ENCODE results near the gene ENO2.

Gene ENO2

DNA sequence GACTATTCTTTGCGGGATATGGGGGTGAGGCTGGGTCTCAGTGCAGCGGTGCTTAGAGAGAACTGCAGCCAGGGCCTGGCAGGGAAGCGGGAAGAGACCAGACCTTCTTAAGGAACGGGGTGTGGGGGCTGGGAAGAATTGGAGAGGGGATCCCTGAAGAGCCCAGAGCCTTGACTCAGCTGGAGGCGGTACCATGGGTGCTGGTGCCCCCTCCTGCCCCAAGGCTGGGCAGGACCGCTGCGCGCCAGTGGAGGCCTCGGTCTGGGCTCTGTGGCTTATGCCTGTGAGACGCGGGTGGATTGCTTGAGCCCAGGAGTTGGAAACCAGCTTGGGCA is 27.9 kb downstream of the ENO2 start:
- FAIRE-seq (no peak), DNase-seq (ENCODE audit: insufficient read length) (no peak)
- TF ChIP-seq POLR2A (IDR thresholded peaks at IDR 0.05; ENCODE audit: low read depth, low read length) (no peak), POLR2AphosphoS5 (IDR thresholded peaks at IDR 0.05; ENCODE audit: low read depth, low read length) (no peak), TAF1 (IDR thresholded peaks at IDR 0.05; ENCODE audit: borderline replicate concordance, low read depth, low read length) (no peak)

GRCh38 chr12:6943389-6943721 is 29.0 kb downstream of the ENO2 start:
- DNase-seq (ENCODE audit: insufficient read length) (peak; percentile 91), FAIRE-seq (peak; percentile 72)
- TF ChIP-seq POLR2AphosphoS5 (IDR thresholded peaks at IDR 0.05; ENCODE audit: low read depth, low read length), result no peak
- TF ChIP-seq TAF1 (IDR thresholded peaks at IDR 0.05; ENCODE audit: borderline replicate concordance, low read depth, low read length), result no peak
- TF ChIP-seq POLR2A (IDR thresholded peaks at IDR 0.05; ENCODE audit: low read depth, low read length), result no peak

GRCh38 chr12:6943722-6944380 is 29.5 kb downstream of the ENO2 start, which contains the start of the genes C12orf57 and RNU7-1:
Gene C12orf57 (plus strand): TSS chr12:6944022. CDS start chr12:6944122, 100 bp downstream.
Gene RNU7-1 (plus strand): TSS chr12:6943816.
- peak; percentile 99 for TF ChIP-seq POLR2AphosphoS5 (IDR thresholded peaks at IDR 0.05; ENCODE audit: low read depth, low read length)
- TF ChIP-seq POLR2A (IDR thresholded peaks at IDR 0.05; ENCODE audit: low read depth, low read length), result peak; percentile 99
- peak; percentile 60; the same call in 1 of the 2 replicates for TF ChIP-seq TAF1 (IDR thresholded peaks at IDR 0.05; ENCODE audit: borderline replicate concordance, low read depth, low read length)
- FAIRE-seq (peak; percentile 91), DNase-seq (ENCODE audit: insufficient read length) (no peak)

DNA sequence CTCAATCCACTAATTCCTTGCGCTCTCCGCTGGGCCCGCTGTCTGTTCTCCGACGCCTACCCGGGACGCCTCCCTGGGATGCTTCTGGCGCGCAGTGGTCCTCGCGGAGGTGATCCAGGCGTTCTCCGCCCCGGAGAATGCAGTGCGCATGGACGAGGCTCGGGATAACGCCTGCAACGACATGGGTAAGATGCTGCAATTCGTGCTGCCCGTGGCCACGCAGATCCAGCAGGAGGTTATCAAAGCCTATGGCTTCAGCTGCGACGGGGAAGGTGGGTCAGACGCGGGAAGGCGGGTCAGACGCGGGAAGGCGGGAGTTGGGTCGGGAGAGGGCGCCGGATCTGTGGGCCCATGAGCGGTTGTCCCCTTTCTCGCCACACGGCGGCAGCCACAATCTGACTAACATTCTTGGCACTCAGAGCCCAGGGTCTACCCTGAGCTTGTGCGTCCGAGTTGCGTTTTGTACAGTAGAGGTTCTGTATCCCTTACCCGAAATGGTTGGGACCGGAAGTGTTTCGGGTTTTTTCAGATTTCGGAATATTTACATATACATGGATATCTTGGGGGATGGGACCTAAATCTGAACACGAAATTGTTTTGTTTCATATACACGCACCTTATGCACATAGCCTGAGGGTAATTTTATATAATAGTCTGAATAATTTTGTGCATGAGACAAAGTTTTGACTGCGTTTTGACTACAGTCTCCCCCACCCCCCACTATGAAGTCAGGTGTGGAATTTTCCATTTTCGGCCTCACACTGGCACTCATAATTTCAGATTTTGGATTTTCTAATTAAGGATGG is 30.2 kb downstream of the ENO2 start:
- peak; percentile 92 for FAIRE-seq
- TF ChIP-seq POLR2AphosphoS5 (IDR thresholded peaks at IDR 0.05; ENCODE audit: low read depth, low read length) (no peak), POLR2A (IDR thresholded peaks at IDR 0.05; ENCODE audit: low read depth, low read length) (no peak; the same call in 1 of the 2 replicates), TAF1 (IDR thresholded peaks at IDR 0.05; ENCODE audit: borderline replicate concordance, low read depth, low read length) (no peak)

DNA sequence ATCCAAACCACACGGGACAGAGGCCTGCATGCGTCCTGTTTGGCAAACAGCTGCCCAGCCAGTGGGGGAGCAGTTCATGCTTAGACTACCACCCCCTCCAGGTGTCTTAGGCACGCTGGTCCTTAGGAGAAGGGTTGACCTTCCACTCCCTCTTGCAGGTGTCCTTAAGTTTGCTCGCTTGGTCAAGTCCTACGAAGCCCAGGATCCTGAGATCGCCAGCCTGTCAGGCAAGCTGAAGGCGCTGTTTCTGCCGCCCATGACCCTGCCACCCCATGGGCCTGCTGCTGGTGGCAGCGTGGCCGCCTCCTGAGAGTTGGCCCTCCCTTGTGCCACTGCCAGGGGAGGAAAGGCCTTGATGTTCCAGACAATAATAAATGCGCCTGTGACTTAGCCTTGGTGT is 31.2 kb downstream of the ENO2 start:
- TF ChIP-seq TAF1 (IDR thresholded peaks at IDR 0.05; ENCODE audit: borderline replicate concordance, low read depth, low read length) (no peak), POLR2A (IDR thresholded peaks at IDR 0.05; ENCODE audit: low read depth, low read length) (no peak; the same call in 1 of the 2 replicates), POLR2AphosphoS5 (IDR thresholded peaks at IDR 0.05; ENCODE audit: low read depth, low read length) (no peak)
- DNase-seq (ENCODE audit: insufficient read length) (no peak), FAIRE-seq (no peak)

More for the DNA sequence above, 30.2 kb downstream of the ENO2 start:
- DNase-seq (ENCODE audit: insufficient read length), result peak; percentile 74

DNA sequence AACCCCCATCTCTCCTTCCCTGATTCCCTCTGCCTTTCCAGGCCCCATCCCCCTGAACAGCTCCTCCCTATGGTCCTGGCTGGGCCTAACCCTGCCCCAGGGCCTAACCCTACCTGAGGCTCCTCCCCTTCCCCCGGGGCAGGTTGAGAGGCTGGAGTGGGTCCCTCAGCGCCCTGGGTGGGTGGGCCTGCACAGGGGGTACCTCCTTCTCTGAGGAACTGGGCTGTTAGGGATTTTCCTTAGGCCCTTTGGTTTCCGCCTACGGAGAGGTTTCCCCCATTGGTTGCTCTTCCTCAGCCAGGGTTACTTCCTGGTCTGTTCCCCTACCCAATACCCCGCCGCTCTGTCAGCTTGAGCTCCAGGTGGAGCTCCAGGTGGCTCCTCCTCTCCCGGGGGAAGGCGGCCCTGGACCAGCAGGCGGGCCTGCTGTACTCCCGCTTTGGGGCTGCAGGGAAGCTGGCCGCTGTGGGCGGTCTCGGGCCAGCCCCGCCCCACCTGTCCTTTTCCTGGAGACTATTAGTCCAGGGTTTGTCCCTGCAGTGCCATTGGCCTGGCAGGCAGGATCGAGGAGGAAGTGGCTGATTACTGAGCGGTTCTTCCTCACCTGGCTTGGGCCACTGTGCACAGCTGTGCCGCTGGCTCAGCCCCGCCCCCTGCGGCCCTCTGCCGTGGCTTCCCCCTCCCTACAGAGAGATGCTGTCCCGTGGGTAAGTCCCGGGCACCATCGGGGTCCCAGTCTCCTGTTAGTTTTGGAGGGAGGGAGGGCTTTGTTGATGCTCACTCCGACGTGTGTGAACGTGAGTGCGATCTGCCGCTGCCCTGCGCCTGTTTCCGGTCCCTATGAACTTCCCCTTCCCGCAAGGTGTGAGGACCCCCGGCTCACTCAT is 31.9 kb downstream of the ENO2 start:
- peak; percentile 94 for FAIRE-seq
- TF ChIP-seq POLR2A (IDR thresholded peaks at IDR 0.05; ENCODE audit: low read depth, low read length) (peak; percentile 64), POLR2AphosphoS5 (IDR thresholded peaks at IDR 0.05; ENCODE audit: low read depth, low read length) (no peak)
- DNase-seq (ENCODE audit: insufficient read length), result no peak

GRCh38 chr12:6946920-6947374 is 32.6 kb downstream of the ENO2 start:
- FAIRE-seq, result no peak
- TF ChIP-seq POLR2A (IDR thresholded peaks at IDR 0.05; ENCODE audit: low read depth, low read length), result no peak
- no peak for TF ChIP-seq TAF1 (IDR thresholded peaks at IDR 0.05; ENCODE audit: borderline replicate concordance, low read depth, low read length)
- TF ChIP-seq POLR2AphosphoS5 (IDR thresholded peaks at IDR 0.05; ENCODE audit: low read depth, low read length), result no peak
- DNase-seq (ENCODE audit: insufficient read length), result no peak

- TF ChIP-seq POLR2AphosphoS5 (IDR thresholded peaks at IDR 0.05; ENCODE audit: low read depth, low read length) (no peak), POLR2A (IDR thresholded peaks at IDR 0.05; ENCODE audit: low read depth, low read length) (peak; percentile 30; the same call in 1 of the 2 replicates), TAF1 (IDR thresholded peaks at IDR 0.05; ENCODE audit: borderline replicate concordance, low read depth, low read length) (no peak)
- FAIRE-seq (peak; percentile 73), DNase-seq (ENCODE audit: insufficient read length) (no peak)
These were observed 33.2 kb downstream of the ENO2 start for GRCh38 chr12:6947615-6948014.

- DNase-seq (ENCODE audit: insufficient read length) (no peak), FAIRE-seq (peak; percentile 88)
- no peak for TF ChIP-seq POLR2A (IDR thresholded peaks at IDR 0.05; ENCODE audit: low read depth, low read length)
- no peak for TF ChIP-seq POLR2AphosphoS5 (IDR thresholded peaks at IDR 0.05; ENCODE audit: low read depth, low read length)
- no peak for TF ChIP-seq TAF1 (IDR thresholded peaks at IDR 0.05; ENCODE audit: borderline replicate concordance, low read depth, low read length)
These were observed 34.7 kb downstream of the ENO2 start for GRCh38 chr12:6948873-6949594.

- FAIRE-seq, result no peak
- TF ChIP-seq POLR2AphosphoS5 (IDR thresholded peaks at IDR 0.05; ENCODE audit: low read depth, low read length) (no peak), POLR2A (IDR thresholded peaks at IDR 0.05; ENCODE audit: low read depth, low read length) (no peak), TAF1 (IDR thresholded peaks at IDR 0.05; ENCODE audit: borderline replicate concordance, low read depth, low read length) (no peak)
- DNase-seq (ENCODE audit: insufficient read length), result no peak
These were observed 36.0 kb downstream of the ENO2 start for GRCh38 chr12:6950401-6950801.
